Stimulated activated CD8-positive, alpha-beta memory T cell treated with anti-CD3 and anti-CD28 coated beads, Interleukin-15, amount 100 ng/mL, for 1 hour (primary cell): Measurements from ENCODE around the gene TMEM119.
"Not testable (repeated sequence)": the region's sequence is repeated elsewhere in the genome, so short reads cannot be mapped to it uniquely, and the experiment has no call there.

ENCODE experiments used
- DNase-seq: peaks from one replicate; pipeline ENCODE4 v3.0.0-alpha.2; 2020; ENCODE audit warnings: low read depth

TMEM119 gene

GRCh38 chr12:108565146-108565545 lies 32.7 kb downstream of the TMEM119 start:
- DNase-seq, result no peak

GRCh38 chr12:108564724-108565123 lies 33.2 kb downstream of the TMEM119 start:
- DNase-seq, result no peak

GRCh38 chr12:108563804-108564151 lies 34.1 kb downstream of the TMEM119 start:
- DNase-seq, result no peak

- peak; percentile 70 for DNase-seq
These were observed 34.6 kb downstream of the TMEM119 start for GRCh38 chr12:108563136-108563803.

- peak; percentile 96 for DNase-seq
These were observed 35.3 kb downstream of the TMEM119 start, which contains the start of gene ISCU for GRCh38 chr12:108562348-108563135. Gene ISCU (plus strand): TSS chr12:108562596. CDS start chr12:108562623, 27 bp downstream.

GRCh38 chr12:108561852-108562347 lies 36.0 kb downstream of the TMEM119 start:
- DNase-seq, result no peak

- peak; percentile 59 for DNase-seq
These were observed 36.8 kb downstream of the TMEM119 start, which contains the start of gene SART3 for GRCh38 chr12:108560752-108561719. Gene SART3 (minus strand): TSS chr12:108561173. CDS start chr12:108561154, 19 bp downstream.

- no peak for DNase-seq
These were observed 37.6 kb downstream of the TMEM119 start for GRCh38 chr12:108560321-108560721.

- no peak for DNase-seq
These were observed 38.1 kb downstream of the TMEM119 start for GRCh38 chr12:108559748-108560147.

- no peak for DNase-seq
These were observed 38.8 kb downstream of the TMEM119 start for GRCh38 chr12:108559007-108559655.

- DNase-seq, result not testable (repeated sequence)
These were observed 42.5 kb downstream of the TMEM119 start for GRCh38 chr12:108555383-108555782.

GRCh38 chr12:108553799-108554198 lies 44.1 kb downstream of the TMEM119 start:
- no peak for DNase-seq

- DNase-seq, result no peak
These were observed 46.3 kb downstream of the TMEM119 start for GRCh38 chr12:108551535-108551934.

- no peak for DNase-seq
These were observed 48.8 kb downstream of the TMEM119 start for GRCh38 chr12:108548954-108549521.

- DNase-seq, result no peak
These were observed 50.2 kb downstream of the TMEM119 start for GRCh38 chr12:108547686-108548085.

GRCh38 chr12:108543652-108544051 lies 54.2 kb downstream of the TMEM119 start:
- no peak for DNase-seq

- no peak for DNase-seq
These were observed 55.6 kb downstream of the TMEM119 start for GRCh38 chr12:108542320-108542719.
